Fibroblast of the conjunctiva (primary cell): ENCODE measurements around the gene FMNL3.
"Not testable (repeated sequence)": the region's sequence is repeated elsewhere in the genome, so short reads cannot be mapped to it uniquely, and the experiment has no call there.

ENCODE experiments used
- DNase-seq: peaks from one replicate; pipeline ENCODE4 v3.0.0-alpha.2; 2010; ENCODE audit warnings: low read depth

Gene FMNL3

GRCh38 chr12:49632401-49632800 is 74.8 kb downstream of the FMNL3 start:
- no peak for DNase-seq

GRCh38 chr12:49631336-49631907 is 75.8 kb downstream of the FMNL3 start:
- DNase-seq, result no peak

- DNase-seq, result peak; percentile 26
Observed at GRCh38 chr12:49627752-49628360, 79.3 kb downstream of the FMNL3 start.

- DNase-seq, result no peak
Observed at GRCh38 chr12:49626836-49627235, 80.4 kb downstream of the FMNL3 start.

GRCh38 chr12:49626169-49626835 is 80.9 kb downstream of the FMNL3 start:
- no peak for DNase-seq

GRCh38 chr12:49624921-49625577 is 82.2 kb downstream of the FMNL3 start:
- DNase-seq, result no peak

GRCh38 chr12:49623142-49623904 is 83.9 kb downstream of the FMNL3 start, which contains the start of gene PRPF40B:
PRPF40B (plus strand) TSS chr12:49623561; CDS start chr12:49623591, 30 bp downstream.
- DNase-seq, result peak; percentile 63

- DNase-seq, result peak; percentile 12
Observed at GRCh38 chr12:49622501-49623141, 84.6 kb downstream of the FMNL3 start.

GRCh38 chr12:49621651-49622500 is 85.3 kb downstream of the FMNL3 start:
- DNase-seq, result no peak

- DNase-seq, result no peak
Observed at GRCh38 chr12:49619286-49619685, 87.9 kb downstream of the FMNL3 start.

GRCh38 chr12:49618576-49618975 is 88.6 kb downstream of the FMNL3 start:
- DNase-seq, result no peak

- DNase-seq, result no peak
Observed at GRCh38 chr12:49616533-49617219, 90.5 kb downstream of the FMNL3 start.

GRCh38 chr12:49615725-49616124 is 91.5 kb downstream of the FMNL3 start:
- DNase-seq, result no peak

- DNase-seq, result no peak
Observed at GRCh38 chr12:49612210-49612609, 95.0 kb downstream of the FMNL3 start.

GRCh38 chr12:49610785-49611184 is 96.4 kb downstream of the FMNL3 start:
- not testable (repeated sequence) for DNase-seq

- DNase-seq, result no peak
Observed at GRCh38 chr12:49609875-49610154, 97.4 kb downstream of the FMNL3 start.

GRCh38 chr12:49609059-49609874 is 97.9 kb downstream of the FMNL3 start:
- no peak for DNase-seq

GRCh38 chr12:49605539-49605938 is 101.7 kb downstream of the FMNL3 start, which contains the start of gene FAM186B:
FAM186B (minus strand) TSS chr12:49605639; CDS start chr12:49605477, 162 bp downstream.
- DNase-seq, result not testable (repeated sequence)

- DNase-seq, result no peak
Observed at GRCh38 chr12:49604856-49605255, 102.3 kb downstream of the FMNL3 start.
